Measurements from ENCODE around the gene SUGP1.

GRCh38 chr19:19361075-19361594 is 40.8 kb upstream of the SUGP1 start:
- TF ChIP-seq GATA2 (IDR thresholded peaks at IDR 0.05; ENCODE audit: low read depth, low read length) (no peak), GATA3 (IDR thresholded peaks at IDR 0.05; ENCODE audit: low read depth, low read length) (no peak)
